Colonic mucosa (tissue), 4 donors: ENCODE results near the gene TMEM263. TPM values are rescaled to one million over a fixed set of nuclear protein-coding genes. Genes with fewer than 3 reads are reported as not detected.
"Not testable (repeated sequence)": the region's sequence is repeated elsewhere in the genome, so short reads cannot be mapped to it uniquely, and the experiment has no call there.

Experiments
- DNase-seq: peaks from one replicate; pipeline ENCODE4 v3.0.0-alpha.2; 2020
- H3K27ac ChIP-seq: fragments of 200-600 bp; one replicate; pipeline ENCODE4 v1.8.0; 2021
- H3K27me3 ChIP-seq: fragments of 200-600 bp; one replicate; pipeline ENCODE4 v1.8.0; 2021
- H3K36me3 ChIP-seq: fragments of 200-600 bp; one replicate; pipeline ENCODE4 v1.8.0; 2021
- H3K4me1 ChIP-seq: fragments of 200-600 bp; one replicate; pipeline ENCODE4 v1.8.0; 2021; ENCODE audit warnings: mild to moderate bottlenecking
- H3K4me3 ChIP-seq: fragments of 200-600 bp; one replicate; pipeline ENCODE4 v1.8.0; 2021
- H3K9ac ChIP-seq, 2 donors: one replicate each; pipeline ENCODE4 v1.7.0; 2013; ENCODE audit warnings: control low read depth in 2 of 2, low read depth in 2 of 2, low read length in 2 of 2
- H3K9me3 ChIP-seq: fragments of 200-600 bp; one replicate; pipeline ENCODE4 v1.8.0; 2021
- CTCF ChIP-seq: fragments of 200-600 bp; IDR thresholded peaks from one replicate; pipeline ENCODE4 v1.8.0; 2022; ENCODE audit warnings: antibody characterized with exemption, mild to moderate bottlenecking
- intact Hi-C: fragments of 100-400 bp; cut with DNase I; formaldehyde crosslinking; loops from one replicate; pipeline ENCODE4 v1.14.1; 2022
- total RNA-seq, 2 donors: library from RNA; stranded (reverse); fragmentation: NEBNext Ultra II Directional in 1 of 2; extraction: Animal tissue kit (Norgen Biotek cat#: 25700) in 1 of 2; gene quantifications; one replicate each; pipeline ENCODE4 v1.2.1, GENCODE V29; 2021
- donor health status: healthy.
- donor health status: DM: no; HTN: no; CAD: no.
- donor health status: DM: no; HTN: no; CAD: no.

The TMEM263 gene
- total RNA-seq, 2 donors from 2014 or later = 29.6 to 41.9 TPM

DNA sequence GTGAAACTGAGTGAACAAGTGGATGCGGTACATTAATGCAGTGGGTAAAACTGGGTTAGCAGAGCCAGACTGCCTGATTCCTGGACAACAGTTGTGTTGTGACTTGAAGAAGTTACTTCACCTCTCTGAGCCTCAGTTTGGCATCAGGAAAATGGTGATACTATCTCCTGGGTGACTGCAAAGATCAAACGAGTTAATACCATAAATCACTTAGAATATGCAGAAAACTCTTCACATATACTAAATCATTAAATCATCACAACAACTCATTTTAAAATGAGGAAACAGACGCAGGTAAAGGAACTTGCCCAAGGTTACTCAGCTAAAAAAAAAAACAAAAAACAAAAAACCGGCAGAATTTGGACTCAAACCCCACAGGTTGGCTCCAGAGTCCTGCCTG lies 30.4 kb downstream of the TMEM263 start:
- peak overlapping the region; percentile 86 to 89 for H3K9ac ChIP-seq
- H3K4me1 ChIP-seq = peaks cover 7% of the 10 kb centered on the region
- no peak for DNase-seq

GRCh38 chr12:106986625-106987389 lies 31.1 kb downstream of the TMEM263 start, which contains the start of gene MTERF2:
Gene MTERF2, minus strand, starts transcription at chr12:106987146. Its CDS starts 8,432 bp downstream, at chr12:106978714.
- H3K27me3 ChIP-seq = no peaks in the 10 kb centered on the region
- peak within 1 kb of the TSS; percentile 66 for H3K4me3 ChIP-seq
- intact Hi-C loops = no loop called here
- peaks cover 7% of the 10 kb centered on the region for H3K4me1 ChIP-seq
- DNase-seq = peak; percentile 93
- H3K27ac ChIP-seq = peak within 1 kb of the TSS; percentile 72
- TF ChIP-seq CTCF = no peak
- no peaks in the 10 kb centered on the region for H3K9me3 ChIP-seq
- H3K36me3 ChIP-seq = no peaks in the 10 kb centered on the region
- H3K9ac ChIP-seq = peak within 1 kb of the TSS; percentile 86 to 89

More for the DNA sequence above, 30.4 kb downstream of the TMEM263 start:
- no peaks in the 10 kb centered on the region for H3K36me3 ChIP-seq
- H3K27me3 ChIP-seq = no peaks in the 10 kb centered on the region
- intact Hi-C loops = no loop called here
- peak overlapping the region; percentile 72 for H3K27ac ChIP-seq
- no peaks in the 10 kb centered on the region for H3K9me3 ChIP-seq
- no peak for TF ChIP-seq CTCF
- H3K4me3 ChIP-seq = peak overlapping the region; percentile 66

- no peak overlapping the region for H3K4me3 ChIP-seq
Observed at GRCh38 chr12:106987846-106988245, 32.1 kb downstream of the TMEM263 start.

GRCh38 chr12:106994579-106995220 lies 39.0 kb downstream of the TMEM263 start:
- H3K36me3 ChIP-seq = no peaks in the 10 kb centered on the region
- no peaks in the 10 kb centered on the region for H3K4me1 ChIP-seq
- H3K9me3 ChIP-seq = no peaks in the 10 kb centered on the region
- no peak for DNase-seq
- H3K27ac ChIP-seq = no peak overlapping the region
- no peak overlapping the region for H3K4me3 ChIP-seq
- H3K9ac ChIP-seq = no peak overlapping the region
- intact Hi-C loops = no loop called here
- no peaks in the 10 kb centered on the region for H3K27me3 ChIP-seq
- TF ChIP-seq CTCF = no peak

More at GRCh38 chr12:106987846-106988245, 32.1 kb downstream of the TMEM263 start:
- intact Hi-C loops = no loop called here
- no peaks in the 10 kb centered on the region for H3K9me3 ChIP-seq
- H3K9ac ChIP-seq = no peak overlapping the region
- no peak for TF ChIP-seq CTCF
- no peaks in the 10 kb centered on the region for H3K27me3 ChIP-seq
- no peaks in the 10 kb centered on the region for H3K36me3 ChIP-seq
- H3K4me1 ChIP-seq = peaks cover 7% of the 10 kb centered on the region
- no peak for DNase-seq
- H3K27ac ChIP-seq = peak overlapping the region; percentile 72

GRCh38 chr12:106996102-106996501 lies 40.4 kb downstream of the TMEM263 start:
- H3K4me3 ChIP-seq, H3K36me3 ChIP-seq, DNase-seq, H3K9me3 ChIP-seq, H3K27ac ChIP-seq, intact Hi-C loops, H3K4me1 ChIP-seq, H3K9ac ChIP-seq, H3K27me3 ChIP-seq: not testable (repeated sequence)

GRCh38 chr12:106997916-106998315 lies 42.2 kb downstream of the TMEM263 start:
- H3K4me3 ChIP-seq = no peak overlapping the region

More at GRCh38 chr12:106997916-106998315, 42.2 kb downstream of the TMEM263 start:
- no peaks in the 10 kb centered on the region for H3K4me1 ChIP-seq
- no peak for DNase-seq
- no peaks in the 10 kb centered on the region for H3K9me3 ChIP-seq
- H3K36me3 ChIP-seq = no peaks in the 10 kb centered on the region
- no peak for TF ChIP-seq CTCF
- no peak overlapping the region for H3K9ac ChIP-seq
- H3K27me3 ChIP-seq = no peaks in the 10 kb centered on the region
- no peak overlapping the region for H3K27ac ChIP-seq
- intact Hi-C loops = no loop called here
